ENCODE results near the gene MRTFA. TPM values are rescaled to one million over a fixed set of nuclear protein-coding genes. Genes with fewer than 3 reads are reported as not detected.

MRTFA gene
- total RNA-seq, 2 experiments from 2014 or later, result 47.7 to 66.9 TPM

DNA sequence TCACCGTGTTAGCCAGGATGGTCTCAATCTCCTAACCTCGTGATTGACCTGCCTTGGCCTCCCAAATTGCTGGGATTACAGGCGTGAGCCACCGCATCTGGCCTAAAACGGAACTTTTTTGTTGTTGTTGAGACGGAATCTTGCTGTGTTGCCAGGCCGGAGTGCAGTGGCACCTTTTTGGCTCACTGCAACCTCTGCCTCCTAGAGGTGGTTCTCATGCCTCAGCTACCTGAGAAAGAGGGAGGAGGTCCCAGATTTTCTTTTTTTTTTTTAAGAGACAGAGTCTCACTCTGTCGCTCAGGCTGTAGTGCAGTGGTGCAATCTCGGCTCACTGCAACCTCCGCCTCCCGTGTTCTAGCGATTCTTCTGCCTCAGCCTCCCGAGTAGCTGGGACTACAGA lies 34.9 kb upstream of the MRTFA start:
- no peaks in the 10 kb centered on the region for H3K4me1 ChIP-seq (ENCODE audit: insufficient read depth, low read length, poor library complexity, severe bottlenecking)
- H4K20me1 ChIP-seq (ENCODE audit: insufficient read depth, low read length), result no peaks in the 10 kb centered on the region
- no peak overlapping the region for H3K27ac ChIP-seq (ENCODE audit: low read depth, low read length, poor library complexity, severe bottlenecking)
- ChIA-PET CTCF (ENCODE audit: unreplicated experiment) (no interaction called here), POLR2A (interaction anchor here (0.7 kb wide), 1 partner anchor 192 kb away, joined by 4 read pairs; no protein-coding TSS in a partner anchor)
- intact Hi-C loops (cut with micrococcal nuclease; ENCODE audit: unreplicated experiment), result no loop called here
- BruUV-seq (replicated peaks), result no TSS peak
- H3K9me2 ChIP-seq (ENCODE audit: insufficient read depth, low read length), result no peaks in the 10 kb centered on the region
- TF ChIP-seq, protein P1, sequence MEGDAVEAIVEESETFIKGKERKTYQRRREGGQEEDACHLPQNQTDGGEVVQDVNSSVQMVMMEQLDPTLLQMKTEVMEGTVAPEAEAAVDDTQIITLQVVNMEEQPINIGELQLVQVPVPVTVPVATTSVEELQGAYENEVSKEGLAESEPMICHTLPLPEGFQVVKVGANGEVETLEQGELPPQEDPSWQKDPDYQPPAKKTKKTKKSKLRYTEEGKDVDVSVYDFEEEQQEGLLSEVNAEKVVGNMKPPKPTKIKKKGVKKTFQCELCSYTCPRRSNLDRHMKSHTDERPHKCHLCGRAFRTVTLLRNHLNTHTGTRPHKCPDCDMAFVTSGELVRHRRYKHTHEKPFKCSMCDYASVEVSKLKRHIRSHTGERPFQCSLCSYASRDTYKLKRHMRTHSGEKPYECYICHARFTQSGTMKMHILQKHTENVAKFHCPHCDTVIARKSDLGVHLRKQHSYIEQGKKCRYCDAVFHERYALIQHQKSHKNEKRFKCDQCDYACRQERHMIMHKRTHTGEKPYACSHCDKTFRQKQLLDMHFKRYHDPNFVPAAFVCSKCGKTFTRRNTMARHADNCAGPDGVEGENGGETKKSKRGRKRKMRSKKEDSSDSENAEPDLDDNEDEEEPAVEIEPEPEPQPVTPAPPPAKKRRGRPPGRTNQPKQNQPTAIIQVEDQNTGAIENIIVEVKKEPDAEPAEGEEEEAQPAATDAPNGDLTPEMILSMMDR (conservative IDR thresholded peaks at IDR 0.05; ENCODE audit: low read length), result no peak
- no peak for TF ChIP-seq EZH2phosphoT487 (IDR thresholded peaks at IDR 0.05; ENCODE audit: borderline replicate concordance, low read depth, low read length)
- no peak overlapping the region for H3K4me2 ChIP-seq (ENCODE audit: low read length)
- no peaks in the 10 kb centered on the region for H3K79me2 ChIP-seq (ENCODE audit: insufficient read depth, low read depth, low read length)
- no peak for DNase-seq (ENCODE audit: low spot score)
- H3K4me3 ChIP-seq (ENCODE audit: low read depth, low read length, poor library complexity, severe bottlenecking), result no peak overlapping the region
- H3K9me3 ChIP-seq (ENCODE audit: low read length), result no peaks in the 10 kb centered on the region
- no peak overlapping the region for H2AFZ ChIP-seq (ENCODE audit: low read length)
- H3K36me3 ChIP-seq (ENCODE audit: insufficient read depth, low read length), result no peaks in the 10 kb centered on the region

DNA sequence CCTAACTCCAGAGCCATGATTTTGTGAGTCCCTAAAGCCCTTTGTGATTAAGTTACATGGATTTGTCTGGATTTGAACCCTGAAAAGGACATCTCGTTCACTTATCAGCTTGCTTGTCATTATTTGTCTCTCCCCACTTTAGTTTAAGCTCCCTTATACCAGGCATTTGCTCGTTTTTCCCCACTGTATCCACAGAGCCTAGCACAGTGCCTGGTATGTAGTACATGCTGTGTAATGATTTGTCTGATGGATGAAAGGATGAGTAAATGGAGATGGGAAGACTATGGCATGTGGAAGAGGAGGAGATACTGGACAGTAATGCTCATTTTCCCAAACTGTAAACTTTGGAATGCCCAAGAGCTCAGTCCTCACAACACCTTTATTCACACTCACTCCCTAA lies 33.5 kb upstream of the MRTFA start:
- H3K9me2 ChIP-seq (ENCODE audit: insufficient read depth, low read length), result no peaks in the 10 kb centered on the region
- TF ChIP-seq EZH2phosphoT487 (IDR thresholded peaks at IDR 0.05; ENCODE audit: borderline replicate concordance, low read depth, low read length), result no peak
- DNase-seq (ENCODE audit: low spot score), result no peak
- H3K4me1 ChIP-seq (ENCODE audit: insufficient read depth, low read length, poor library complexity, severe bottlenecking), result no peaks in the 10 kb centered on the region
- H3K27ac ChIP-seq (ENCODE audit: low read depth, low read length, poor library complexity, severe bottlenecking), result no peak overlapping the region
- intact Hi-C loops (cut with micrococcal nuclease; ENCODE audit: unreplicated experiment), result no loop called here
- no peak overlapping the region for H3K4me3 ChIP-seq (ENCODE audit: low read depth, low read length, poor library complexity, severe bottlenecking)
- no peaks in the 10 kb centered on the region for H3K79me2 ChIP-seq (ENCODE audit: insufficient read depth, low read depth, low read length)
- no peak overlapping the region for H3K4me2 ChIP-seq (ENCODE audit: low read length)
- no TSS peak for BruUV-seq (replicated peaks)
- CTCF ChIA-PET (ENCODE audit: unreplicated experiment), result no interaction called here
- H3K36me3 ChIP-seq (ENCODE audit: insufficient read depth, low read length), result no peaks in the 10 kb centered on the region
- POLR2A ChIA-PET, result interaction anchor here (0.6 kb wide), 3 partner anchors 32 to 164 kb away, joined by 3 read pairs; no protein-coding TSS in a partner anchor
- no peaks in the 10 kb centered on the region for H3K9me3 ChIP-seq (ENCODE audit: low read length)
- H2AFZ ChIP-seq (ENCODE audit: low read length), result no peak overlapping the region
- H4K20me1 ChIP-seq (ENCODE audit: insufficient read depth, low read length), result no peaks in the 10 kb centered on the region

DNA sequence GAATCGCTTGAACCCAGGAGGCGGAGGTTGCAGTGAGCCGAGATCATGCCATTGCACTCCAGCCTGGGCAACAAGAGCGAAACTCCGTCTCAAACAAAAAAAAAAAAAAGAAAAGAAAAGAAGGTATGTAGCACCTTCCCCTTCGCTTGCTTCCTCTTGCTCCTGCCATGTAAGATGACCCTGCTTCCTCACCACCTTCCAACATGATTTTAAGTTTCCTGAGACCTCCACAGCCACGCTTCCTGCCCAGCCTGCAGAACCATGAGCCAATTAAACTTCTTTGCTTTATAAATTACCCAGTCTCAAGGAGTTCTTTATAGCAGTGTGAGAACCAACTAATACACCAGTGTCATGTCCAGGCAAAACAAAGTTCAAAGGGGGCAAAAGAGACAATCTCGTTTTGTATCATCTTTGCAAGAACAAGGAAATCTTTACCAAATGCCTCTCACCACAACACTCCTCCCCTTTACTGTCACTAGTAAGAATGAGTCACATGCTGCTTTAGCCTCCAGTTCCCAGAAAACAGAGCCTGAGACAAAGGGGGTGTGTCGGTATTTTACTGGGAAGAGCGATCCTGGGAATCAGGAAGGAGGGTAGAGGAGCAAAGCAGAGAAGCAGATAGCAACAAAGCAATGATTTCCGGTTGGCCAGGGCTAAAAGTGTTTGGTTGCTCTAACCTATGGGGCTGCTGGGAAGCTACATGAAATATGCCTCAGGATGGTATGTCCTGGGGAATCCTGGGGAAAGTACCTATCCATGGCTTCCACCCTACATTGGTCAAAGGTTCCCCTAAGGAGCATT lies 32.3 kb upstream of the MRTFA start:
- no peak overlapping the region for H2AFZ ChIP-seq (ENCODE audit: low read length)
- no peak for DNase-seq (ENCODE audit: low spot score)
- no peak overlapping the region for H3K27ac ChIP-seq (ENCODE audit: low read depth, low read length, poor library complexity, severe bottlenecking)
- ChIA-PET CTCF (ENCODE audit: unreplicated experiment) (no interaction called here), POLR2A (no interaction called here)
- no TSS peak for BruUV-seq (replicated peaks)
- no peak overlapping the region for H3K4me2 ChIP-seq (ENCODE audit: low read length)
- no peaks in the 10 kb centered on the region for H3K4me1 ChIP-seq (ENCODE audit: insufficient read depth, low read length, poor library complexity, severe bottlenecking)
- no peaks in the 10 kb centered on the region for H3K9me3 ChIP-seq (ENCODE audit: low read length)
- intact Hi-C loops (cut with micrococcal nuclease; ENCODE audit: unreplicated experiment), result no loop called here
- no peaks in the 10 kb centered on the region for H3K79me2 ChIP-seq (ENCODE audit: insufficient read depth, low read depth, low read length)
- no peaks in the 10 kb centered on the region for H3K36me3 ChIP-seq (ENCODE audit: insufficient read depth, low read length)
- TF ChIP-seq, protein P1 (conservative IDR thresholded peaks at IDR 0.05; ENCODE audit: low read length), result no peak
- TF ChIP-seq EZH2phosphoT487 (IDR thresholded peaks at IDR 0.05; ENCODE audit: borderline replicate concordance, low read depth, low read length), result no peak
- no peak overlapping the region for H3K4me3 ChIP-seq (ENCODE audit: low read depth, low read length, poor library complexity, severe bottlenecking)
- H3K9me2 ChIP-seq (ENCODE audit: insufficient read depth, low read length), result no peaks in the 10 kb centered on the region
- no peaks in the 10 kb centered on the region for H4K20me1 ChIP-seq (ENCODE audit: insufficient read depth, low read length)
